ENCODE results near the gene LCAT. TPM values are rescaled to one million over a fixed set of nuclear protein-coding genes. Genes with fewer than 3 reads are reported as not detected.

The LCAT gene
- total and polyA plus RNA-seq, 2 experiments from 2014 or later: 13.7 to 18.9 TPM

- TF ChIP-seq ZNF462 (CRISPR knock-in tag; IDR thresholded peaks at IDR 0.05): no peak
- TF ChIP-seq POLR2AphosphoS5 (IDR thresholded peaks at IDR 0.05; ENCODE audit: low read depth): no peak
Measured at GRCh38 chr16:67923414-67924116, 20.4 kb downstream of the LCAT start (continued).

DNA sequence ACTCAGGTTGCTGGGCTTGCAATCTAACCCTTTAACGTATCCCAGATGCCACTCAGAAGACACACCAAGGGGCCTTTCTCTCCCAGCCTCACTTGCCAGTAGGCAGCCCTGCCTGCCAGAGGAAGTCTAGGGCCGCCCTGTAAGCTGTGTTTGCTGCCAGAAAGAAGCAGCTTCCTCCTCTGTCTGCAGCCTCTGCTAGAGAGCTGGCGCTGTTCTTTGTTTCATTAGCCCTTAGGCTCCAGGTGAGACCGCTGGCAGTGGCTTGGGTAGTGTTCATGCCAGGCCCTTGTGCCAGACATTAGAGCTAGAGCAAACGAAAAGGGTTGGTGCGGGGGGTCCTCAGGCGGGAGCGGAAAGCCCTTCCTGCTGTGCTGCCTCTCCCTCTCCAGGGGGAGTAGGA lies 21.2 kb downstream of the LCAT start:
- H3K4me3 Mint-ChIP-seq: no peak overlapping the region; the same call in 2 of the 3 replicates
- Histone ChIP-seq H4K20me1 (replicated peaks; ENCODE audit: insufficient read depth) (no peaks in the 10 kb centered on the region; the same call in 1 of the 2 replicates), H3K27ac (ENCODE audit: low read depth) (no peak overlapping the region; the same call in 1 of the 2 replicates), H3K4me2 (no peak overlapping the region), H3K36me3 (ENCODE audit: insufficient read depth) (no peaks in the 10 kb centered on the region), H3F3A (replicated peaks; ENCODE audit: low read depth) (0 out of 2 replicates have a peak, but pooled peaks cover 6% of the 10 kb centered on the region), H3K79me2 (replicated peaks; ENCODE audit: insufficient read depth) (no peaks in the 10 kb centered on the region), H3K27me3 (ENCODE audit: insufficient read depth) (no peaks in the 10 kb centered on the region), H3K4me1 (ENCODE audit: insufficient read depth) (peaks cover 6% of the 10 kb centered on the region; the same call in 1 of the 2 replicates), H2AFZ (no peak overlapping the region), H3K4me3 (no peak overlapping the region), H3K9me2 (ENCODE audit: insufficient read depth) (no peaks in the 10 kb centered on the region)
- H3K4me1 Mint-ChIP-seq: peaks cover 19% of the 10 kb centered on the region
- DNase-seq (ENCODE audit: low spot score) (no peak), ATAC-seq (peak; percentile 14)
- no peaks in the 10 kb centered on the region for H3K9me3 Mint-ChIP-seq
- H3K27me3 Mint-ChIP-seq (ENCODE audit: insufficient read depth, low read depth, poor library complexity): peaks cover 12% of the 10 kb centered on the region
- H3K36me3 Mint-ChIP-seq (ENCODE audit: low read depth): no peaks in the 10 kb centered on the region; the same call in 2 of the 3 replicates
- no peak overlapping the region for H3K27ac Mint-ChIP-seq
- TF ChIP-seq ZNF462 (CRISPR knock-in tag; IDR thresholded peaks at IDR 0.05) (no peak), EZH2phosphoT487 (IDR thresholded peaks at IDR 0.05; ENCODE audit: unreplicated experiment) (no peak), NANOG (IDR thresholded peaks at IDR 0.05; ENCODE audit: borderline replicate concordance) (no peak), ZNF114 (CRISPR knock-in tag; IDR thresholded peaks at IDR 0.05) (no peak), ZNF331 (CRISPR knock-in tag; IDR thresholded peaks at IDR 0.05; ENCODE audit: low read depth) (no peak), STAT1 (IDR thresholded peaks at IDR 0.05; ENCODE audit: unreplicated experiment) (no peak)
- TF ChIP-seq, protein P1, sequence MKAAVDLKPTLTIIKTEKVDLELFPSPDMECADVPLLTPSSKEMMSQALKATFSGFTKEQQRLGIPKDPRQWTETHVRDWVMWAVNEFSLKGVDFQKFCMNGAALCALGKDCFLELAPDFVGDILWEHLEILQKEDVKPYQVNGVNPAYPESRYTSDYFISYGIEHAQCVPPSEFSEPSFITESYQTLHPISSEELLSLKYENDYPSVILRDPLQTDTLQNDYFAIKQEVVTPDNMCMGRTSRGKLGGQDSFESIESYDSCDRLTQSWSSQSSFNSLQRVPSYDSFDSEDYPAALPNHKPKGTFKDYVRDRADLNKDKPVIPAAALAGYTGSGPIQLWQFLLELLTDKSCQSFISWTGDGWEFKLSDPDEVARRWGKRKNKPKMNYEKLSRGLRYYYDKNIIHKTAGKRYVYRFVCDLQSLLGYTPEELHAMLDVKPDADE (IDR thresholded peaks at IDR 0.05): no peak

Data from GM23338 (cell line).